T-helper 2 cell treated with Interferon-gamma antibody and Interleukin-4, amounts not matched to agents 100 ng/mL and 5 ng/mL, for 36 hours (primary cell): ENCODE measurements around the gene ZFP62. TPM values are rescaled to one million over a fixed set of nuclear protein-coding genes. Genes with fewer than 3 reads are reported as not detected.

Experiments
- intact Hi-C: fragments of 100-400 bp; cut with micrococcal nuclease; formaldehyde crosslinking; loops from one replicate; pipeline ENCODE4 v1.15.1; 2023
- total RNA-seq: library from RNA; stranded (reverse); gene quantifications from 2 replicates; pipeline ENCODE4 v1.2.3, GENCODE V29; 2022

ZFP62 gene
- total RNA-seq, 1 donor from 2014 or later: 26.9 TPM

DNA sequence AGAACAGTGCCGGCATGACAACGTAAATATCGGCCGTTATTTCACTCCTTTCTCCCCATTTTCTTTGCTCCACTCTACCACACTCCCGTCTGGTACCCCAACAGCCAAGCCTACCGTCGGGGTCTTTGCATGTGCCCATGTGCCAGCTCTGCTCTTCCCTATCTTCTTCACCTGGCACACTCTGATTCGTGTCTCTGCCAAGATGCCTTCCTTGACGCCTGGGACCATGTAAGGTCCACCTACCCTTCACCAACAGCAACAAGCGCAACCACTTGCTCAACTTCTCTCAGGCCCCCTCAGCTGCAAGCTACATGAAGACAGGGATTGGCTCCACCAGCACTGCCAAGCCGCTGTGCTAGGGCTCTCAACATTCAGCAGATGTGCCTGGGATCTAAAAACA lies 62.9 kb downstream of the ZFP62 start:
- intact Hi-C loops: no loop called here

Other genes starting within 250 kb of the ZFP62 start
- 0.95 and 1.4 TPM in 2 replicates for gene FLT4, start 211.7 kb downstream of the ZFP62 start, total RNA-seq
- gene OR2Y1, start 121.2 kb downstream of the ZFP62 start, total RNA-seq: not detected in 2 replicates
- gene MGAT1, start 58.5 kb downstream of the ZFP62 start, total RNA-seq: 124 and 126 TPM in 2 replicates
- not detected in 2 replicates for gene BTNL8, start 37.9 kb upstream of the ZFP62 start, total RNA-seq
- gene BTNL3, start 127.6 kb upstream of the ZFP62 start, total RNA-seq: not detected in 2 replicates
- not detected in 2 replicates for gene BTNL9, start 179.0 kb upstream of the ZFP62 start, total RNA-seq